Peyer's patch (tissue), 4 donors: ENCODE data around the gene RFX2. TPM values are rescaled to one million over a fixed set of nuclear protein-coding genes. Genes with fewer than 3 reads are reported as not detected.

ENCODE experiments used
- DNase-seq, 3 donors: peaks; one replicate each; pipeline ENCODE4 v3.0.0-alpha.2; 2017 to 2019
- H3K27ac ChIP-seq, 4 donors: fragments of 200-600 bp; sonication (generic); one replicate each; pipeline ENCODE4 v1.5.1; 2016 to 2019
- H3K27me3 ChIP-seq, 2 donors: fragments of 200-600 bp; sonication (generic); one replicate each; pipeline ENCODE4 v1.5.1; 2019
- H3K36me3 ChIP-seq, 3 donors: fragments of 200-600 bp; sonication (generic); one replicate each; pipeline ENCODE4 v1.5.1; 2016 to 2019
- H3K4me1 ChIP-seq, 4 donors: fragments of 200-600 bp; sonication (generic); one replicate each; pipeline ENCODE4 v1.5.1; 2016 to 2019
- H3K4me3 ChIP-seq, 4 donors: fragments of 200-600 bp; sonication (generic); 1 replicate in 3 of 4; 2 replicates in 1 of 4; pipeline ENCODE4 v1.5.1; 2016 to 2019; ENCODE audit warnings: mild to moderate bottlenecking in 1 of 4
- H3K9me3 ChIP-seq, 4 donors: fragments of 200-600 bp; sonication (generic); one replicate each; pipeline ENCODE4 v1.5.1; 2016 to 2019; ENCODE audit warnings: mild to moderate bottlenecking in 1 of 4
- CTCF ChIP-seq, 6 experiments: fragments of 450-650 bp in 4 of 6; fragments of 200-600 bp in 2 of 6; sonication (generic) in 1 of 6; IDR thresholded peaks; one replicate each; pipeline ENCODE4 v1.5.1; 2017 to 2019; ENCODE audit warnings: antibody characterized with exemption in 6 of 6, mild to moderate bottlenecking in 3 of 6, moderate library complexity in 1 of 6
- POLR2A ChIP-seq, 2 donors: fragments of 450-650 bp; IDR thresholded peaks; one replicate each; pipeline ENCODE4 v1.5.1; 2017; ENCODE audit warnings: antibody characterized with exemption in 2 of 2, mild to moderate bottlenecking in 2 of 2, moderate library complexity in 2 of 2
- total RNA-seq, 4 donors: library from RNA; depleted of rRNA; stranded (reverse); fragments of >200 nt; gene quantifications; one replicate each; pipeline ENCODE4 v1.1.0, GENCODE V29; 2016

The RFX2 gene
- total RNA-seq, 4 donors from 2014 or later, result 2.6 to 33.9 (median 10.3) TPM

DNA sequence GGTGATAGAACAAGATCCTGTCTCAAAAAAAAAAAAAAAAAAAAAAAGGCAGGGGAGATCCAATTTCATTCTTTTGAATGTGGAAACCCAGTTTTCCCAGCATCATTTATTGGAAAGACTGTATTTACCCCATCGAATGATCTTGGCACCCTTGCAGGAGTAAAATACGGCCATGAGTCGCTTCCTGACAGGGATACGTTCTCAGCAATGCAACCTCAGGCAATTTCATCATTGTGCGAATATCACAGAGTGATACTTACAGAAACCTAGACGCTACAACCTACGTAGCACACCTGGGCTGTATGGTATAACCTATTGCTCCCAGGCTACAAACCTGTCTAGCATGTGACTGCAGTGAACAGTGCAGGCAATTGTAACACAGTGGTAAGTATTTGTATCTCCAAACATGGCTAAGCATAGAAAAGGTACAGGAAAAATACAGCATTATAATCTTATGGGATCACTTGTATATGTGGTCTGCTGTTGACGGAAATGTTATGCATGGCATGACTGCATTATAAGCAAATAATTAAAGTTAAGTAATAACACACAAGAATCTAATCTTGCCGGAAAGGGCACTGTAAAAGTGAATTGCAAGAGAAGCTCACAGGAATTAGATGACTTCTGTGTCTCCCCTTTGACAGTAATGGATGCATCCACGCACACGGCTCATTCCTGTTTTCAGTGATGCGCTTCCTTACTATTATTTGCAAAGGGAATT is 24.1 kb downstream of the RFX2 start:
- Histone ChIP-seq H3K27ac (peak overlapping the region in 1 of 4 donors; percentile 86), H3K27me3 (no peaks in the 10 kb centered on the region), H3K9me3 (no peaks in the 10 kb centered on the region), H3K4me3 (no peak overlapping the region), H3K4me1 (peaks cover 0 to 33% (median 6%) of the 10 kb centered on the region in 4 donors), H3K36me3 (no peaks in the 10 kb centered on the region)
- no peak for TF ChIP-seq CTCF (IDR thresholded peaks at IDR 0.05)
- no peak for TF ChIP-seq POLR2A (IDR thresholded peaks at IDR 0.05)
- DNase-seq, result no peak

- Histone ChIP-seq H3K4me3 (no peak overlapping the region), H3K9me3 (no peaks in the 10 kb centered on the region), H3K27ac (no peak overlapping the region), H3K36me3 (no peaks in the 10 kb centered on the region), H3K4me1 (peaks cover 0 to 28% (median 6%) of the 10 kb centered on the region in 4 donors), H3K27me3 (no peaks in the 10 kb centered on the region)
- TF ChIP-seq CTCF (IDR thresholded peaks at IDR 0.05), result no peak
- no peak for TF ChIP-seq POLR2A (IDR thresholded peaks at IDR 0.05)
- DNase-seq, result no peak
Measured at GRCh38 chr19:6084821-6085220, 25.5 kb downstream of the RFX2 start.

DNA sequence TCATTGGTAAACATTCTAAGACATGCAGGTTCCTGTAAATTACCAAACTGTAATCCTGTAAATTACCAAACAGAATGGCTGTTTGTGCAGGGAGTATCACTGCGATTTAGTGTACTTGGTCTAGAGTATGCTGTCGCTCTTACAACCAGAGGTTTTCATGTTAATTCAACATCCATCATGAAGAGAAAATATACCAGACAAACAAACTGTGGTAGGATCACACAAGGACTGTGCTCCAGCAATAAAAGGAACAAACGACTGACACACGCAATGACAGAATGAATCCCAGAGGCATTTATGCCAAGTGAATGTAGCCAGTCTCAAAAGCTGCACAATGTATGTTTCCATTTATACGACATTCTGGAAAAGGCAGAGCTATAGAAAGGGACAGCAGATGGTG is 31.2 kb downstream of the RFX2 start:
- Histone ChIP-seq H3K27ac (no peak overlapping the region), H3K9me3 (no peaks in the 10 kb centered on the region), H3K27me3 (no peaks in the 10 kb centered on the region), H3K36me3 (no peaks in the 10 kb centered on the region), H3K4me1 (no peaks in the 10 kb centered on the region), H3K4me3 (no peak overlapping the region)
- no peak for DNase-seq
- no peak for TF ChIP-seq CTCF (IDR thresholded peaks at IDR 0.05)
- TF ChIP-seq POLR2A (IDR thresholded peaks at IDR 0.05), result no peak

DNA sequence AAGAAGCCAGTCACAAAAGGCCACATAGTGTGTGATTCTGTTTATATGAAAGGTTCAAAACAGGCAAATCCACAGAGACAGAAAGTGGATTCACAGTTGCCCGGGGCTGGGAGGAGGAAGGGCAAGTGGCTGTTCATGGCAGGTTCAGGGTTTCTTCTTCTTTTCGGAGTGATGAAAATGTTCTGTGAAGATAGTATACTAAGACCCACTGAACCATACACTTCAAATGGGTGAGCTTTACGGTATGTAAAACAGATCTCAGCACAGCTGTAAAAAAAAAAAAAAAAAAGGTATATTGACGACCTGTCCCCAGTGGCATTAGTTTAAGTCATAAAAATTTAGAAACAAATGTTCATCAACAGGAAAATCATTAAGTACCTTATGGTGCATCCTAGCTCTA is 32.2 kb downstream of the RFX2 start:
- no peaks in the 10 kb centered on the region for H3K27me3 ChIP-seq
- no peak overlapping the region for H3K4me3 ChIP-seq
- no peaks in the 10 kb centered on the region for H3K9me3 ChIP-seq
- no peaks in the 10 kb centered on the region for H3K36me3 ChIP-seq
- H3K27ac ChIP-seq, result no peak overlapping the region
- no peak for DNase-seq
- no peak for TF ChIP-seq CTCF (IDR thresholded peaks at IDR 0.05)
- TF ChIP-seq POLR2A (IDR thresholded peaks at IDR 0.05), result no peak
- H3K4me1 ChIP-seq, result no peaks in the 10 kb centered on the region

DNA sequence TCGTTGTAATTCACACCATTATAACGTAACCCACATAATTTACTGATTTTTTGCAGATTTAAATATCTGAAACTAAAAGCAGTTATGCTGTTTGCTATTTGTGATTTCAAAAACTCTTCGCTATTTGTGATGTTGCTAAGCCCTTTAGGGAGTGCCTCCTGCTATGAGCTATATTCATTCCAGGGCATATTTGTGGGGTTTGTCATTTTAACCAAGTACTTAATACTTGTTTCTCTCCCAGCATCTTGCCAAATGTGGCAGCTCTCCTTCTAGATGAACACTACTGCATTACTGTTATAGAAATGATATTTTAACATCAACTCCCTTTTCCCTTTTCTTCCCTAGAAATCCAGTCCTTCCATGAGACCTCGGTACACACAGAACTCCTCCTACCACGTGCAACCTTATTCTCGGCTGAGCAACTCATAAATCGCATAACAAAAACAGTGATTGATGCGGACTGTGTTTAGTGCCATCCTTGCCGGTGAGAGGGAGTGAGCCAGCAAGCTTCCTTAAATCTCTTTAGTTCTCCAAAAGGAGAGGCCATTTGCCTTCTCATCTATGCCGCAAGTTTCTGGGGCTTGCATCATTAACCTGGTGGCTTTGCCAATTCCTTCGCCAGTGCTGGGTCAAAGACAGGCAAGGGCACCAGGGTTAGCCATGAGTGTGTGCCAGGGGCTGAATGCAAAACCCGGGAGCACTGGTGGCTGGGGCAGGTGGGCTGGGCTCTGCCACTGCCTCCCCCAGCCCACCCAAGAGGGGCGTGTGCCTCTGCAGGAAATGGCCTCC is 33.4 kb downstream of the RFX2 start:
- Histone ChIP-seq H3K36me3 (no peaks in the 10 kb centered on the region), H3K4me1 (no peaks in the 10 kb centered on the region)

DNA sequence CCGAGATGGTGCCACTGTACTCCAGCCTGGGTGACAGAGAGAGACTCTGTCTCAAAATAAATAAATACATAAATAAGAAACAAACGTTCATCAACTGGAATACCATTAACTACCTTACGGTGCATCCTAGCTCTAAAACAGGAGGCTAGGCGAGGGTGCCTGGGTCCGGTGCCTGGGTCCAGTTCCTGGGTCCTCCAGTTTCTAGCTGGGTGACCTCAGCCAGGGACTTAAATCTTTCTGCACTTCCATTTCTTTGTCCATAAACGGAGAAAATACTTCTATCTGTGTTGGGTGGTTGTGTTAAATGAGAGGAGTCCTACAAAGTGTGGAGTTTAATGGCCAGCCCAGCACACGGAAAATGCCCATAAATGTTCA is 34.0 kb downstream of the RFX2 start:
- TF ChIP-seq POLR2A (IDR thresholded peaks at IDR 0.05), result no peak
- no peak for TF ChIP-seq CTCF (IDR thresholded peaks at IDR 0.05)
- Histone ChIP-seq H3K36me3 (no peaks in the 10 kb centered on the region), H3K4me1 (no peaks in the 10 kb centered on the region), H3K27ac (peak overlapping the region; percentile 5 to 76 (median 53)), H3K4me3 (no peak overlapping the region), H3K9me3 (no peaks in the 10 kb centered on the region), H3K27me3 (no peaks in the 10 kb centered on the region)
- DNase-seq, result peak in 1 of 3 donors; percentile 19

More for the DNA sequence above, 33.4 kb downstream of the RFX2 start:
- H3K27ac ChIP-seq, result peak overlapping the region; percentile 11 to 76 (median 41)
- H3K9me3 ChIP-seq, result no peaks in the 10 kb centered on the region
- TF ChIP-seq POLR2A (IDR thresholded peaks at IDR 0.05), result no peak
- H3K4me3 ChIP-seq, result no peak overlapping the region
- DNase-seq, result peak in 1 of 3 donors; percentile 44
- H3K27me3 ChIP-seq, result no peaks in the 10 kb centered on the region
